ENCODE data around the gene OR1J1.
A peak's percentile ranks its signal among the peaks of the same experiment; 100 is the strongest.

The OR1J1 gene, protein sequence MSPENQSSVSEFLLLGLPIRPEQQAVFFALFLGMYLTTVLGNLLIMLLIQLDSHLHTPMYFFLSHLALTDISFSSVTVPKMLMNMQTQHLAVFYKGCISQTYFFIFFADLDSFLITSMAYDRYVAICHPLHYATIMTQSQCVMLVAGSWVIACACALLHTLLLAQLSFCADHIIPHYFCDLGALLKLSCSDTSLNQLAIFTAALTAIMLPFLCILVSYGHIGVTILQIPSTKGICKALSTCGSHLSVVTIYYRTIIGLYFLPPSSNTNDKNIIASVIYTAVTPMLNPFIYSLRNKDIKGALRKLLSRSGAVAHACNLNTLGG

GRCh38 chr9:122477826-122478225 lies at the start of gene OR1J1:
OR1J1 (minus strand) TSS chr9:122477926; CDS start chr9:122477926, 0 bp downstream.
- DNase-seq = no peak

DNA sequence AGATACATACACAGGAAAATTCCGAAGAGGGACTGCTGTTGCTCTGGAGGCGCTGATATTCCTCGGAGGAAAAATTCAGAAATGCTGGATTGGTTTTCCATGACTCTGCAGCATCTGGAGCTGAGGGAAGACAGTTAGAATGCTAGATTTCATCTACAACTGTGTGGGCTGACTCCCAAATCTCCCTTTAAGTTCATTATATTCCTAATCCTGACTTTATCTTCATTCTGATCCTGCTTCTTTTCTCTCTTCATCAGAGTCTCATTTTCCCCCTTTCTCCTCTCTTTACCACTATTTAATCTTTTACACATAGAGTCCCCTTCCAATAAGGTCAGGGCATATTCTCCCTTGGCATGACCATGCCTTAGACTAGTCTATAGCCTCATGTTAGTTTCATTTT lies 49.5 kb upstream of the OR1J1 start, which contains the start of gene OR1N1:
OR1N1 (minus strand) TSS at position 101 of the 400 bp plus-strand sequence; CDS start at position 101, 0 bp downstream.
- DNase-seq = no peak

- DNase-seq = no peak
These were observed 48.9 kb upstream of the OR1J1 start for GRCh38 chr9:122526602-122527001.

DNA sequence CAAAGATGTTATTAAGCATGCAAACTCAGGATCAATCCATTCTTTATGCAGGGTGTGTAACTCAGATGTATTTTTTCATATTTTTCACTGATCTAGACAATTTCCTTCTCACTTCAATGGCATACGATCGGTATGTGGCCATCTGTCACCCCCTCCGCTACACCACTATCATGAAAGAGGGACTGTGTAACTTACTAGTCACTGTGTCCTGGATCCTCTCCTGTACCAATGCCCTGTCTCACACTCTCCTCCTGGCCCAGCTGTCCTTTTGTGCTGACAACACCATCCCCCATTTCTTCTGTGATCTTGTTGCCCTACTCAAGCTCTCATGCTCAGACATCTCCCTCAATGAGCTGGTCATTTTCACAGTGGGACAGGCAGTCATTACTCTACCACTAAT lies 41.6 kb upstream of the OR1J1 start:
- no peak for DNase-seq

GRCh38 chr9:122518841-122519240 lies 41.1 kb upstream of the OR1J1 start, which contains the start of gene OR1J4:
OR1J4 (plus strand) TSS chr9:122519141; CDS start chr9:122519141, 0 bp downstream.
- DNase-seq = no peak

DNA sequence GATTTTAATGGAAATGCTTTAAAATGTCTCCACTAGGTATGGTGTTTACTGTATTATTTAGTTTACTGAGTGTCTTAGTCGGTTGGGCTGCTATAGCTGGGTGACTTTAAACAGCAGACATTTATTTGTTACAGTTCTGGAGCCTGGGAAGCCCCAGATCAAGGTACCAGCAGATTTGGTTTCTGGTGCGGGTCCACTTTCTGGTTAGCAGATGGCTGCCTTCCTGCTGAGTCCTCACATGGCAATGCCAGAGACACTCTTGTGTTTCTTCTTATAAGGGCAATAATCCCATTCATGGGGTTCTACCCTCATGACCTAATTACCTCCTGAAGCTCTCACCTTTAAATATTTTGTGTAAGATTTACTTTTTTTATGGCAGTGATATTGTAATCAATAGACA lies 40.5 kb upstream of the OR1J1 start:
- no peak for DNase-seq

- no peak for DNase-seq
These were observed 32.8 kb upstream of the OR1J1 start, which contains the start of gene OR1J2 for GRCh38 chr9:122510502-122510901. OR1J2 (plus strand) TSS chr9:122510802; CDS start chr9:122510802, 0 bp downstream.

DNA sequence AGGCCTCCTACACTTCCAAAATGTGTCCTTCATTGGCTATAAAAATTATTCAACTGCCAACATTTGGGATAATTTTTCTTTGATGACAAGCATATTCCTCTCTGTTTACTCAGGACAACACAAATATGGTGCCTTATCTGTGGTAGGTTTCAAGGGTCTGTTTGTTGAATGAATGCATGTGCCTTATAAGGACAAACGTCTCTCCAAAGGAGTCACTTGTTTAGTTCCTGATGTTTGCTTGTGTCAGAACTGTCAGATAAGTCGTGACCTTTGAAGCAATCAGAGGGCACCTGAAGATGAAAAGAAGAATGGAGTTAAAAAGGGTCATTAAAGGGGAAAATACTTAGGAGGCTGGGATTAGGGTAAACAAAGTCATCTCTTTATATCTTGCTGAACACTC lies 29.2 kb upstream of the OR1J1 start:
- no peak for DNase-seq

DNA sequence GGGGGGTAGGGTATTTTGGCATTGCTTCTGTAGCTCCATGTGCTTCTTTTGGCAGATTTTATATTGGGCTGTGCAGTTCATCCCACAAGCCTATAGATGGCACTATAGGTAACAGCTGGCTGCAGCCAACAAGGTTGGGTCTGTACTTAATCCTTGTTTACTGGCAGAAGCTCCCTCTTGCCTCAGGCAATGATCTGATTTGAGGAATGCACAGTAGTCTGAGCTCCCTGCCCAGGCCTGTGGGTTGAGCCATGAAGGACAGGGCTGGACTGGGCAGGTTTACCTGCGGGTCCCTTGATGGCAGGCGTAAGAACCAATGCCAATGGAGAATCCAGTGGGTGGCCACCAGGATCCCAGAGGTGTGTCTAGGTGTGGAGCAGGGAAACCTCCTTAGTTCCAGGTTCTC lies 21.2 kb upstream of the OR1J1 start:
- DNase-seq = peak; percentile 39

- DNase-seq = no peak
These were observed 1.3 kb upstream of the OR1J1 start for GRCh38 chr9:122479062-122479461.

DNA sequence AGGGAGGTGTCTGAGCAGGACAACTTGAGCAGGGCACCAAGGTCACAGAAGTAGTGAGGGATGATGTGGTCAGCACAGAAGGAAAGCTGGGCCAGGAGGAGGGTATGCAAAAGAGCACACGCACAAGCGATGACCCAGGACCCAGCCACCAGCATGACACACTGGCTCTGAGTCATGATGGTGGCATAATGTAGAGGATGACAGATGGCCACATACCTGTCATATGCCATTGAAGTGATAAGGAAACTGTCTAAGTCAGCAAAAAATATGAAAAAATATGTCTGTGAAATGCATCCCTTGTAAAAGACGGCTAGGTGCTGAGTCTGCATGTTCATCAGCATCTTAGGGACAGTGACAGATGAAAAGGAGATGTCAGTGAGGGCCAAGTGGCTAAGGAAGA lies 380 bp downstream of the OR1J1 start:
- no peak for DNase-seq

DNA sequence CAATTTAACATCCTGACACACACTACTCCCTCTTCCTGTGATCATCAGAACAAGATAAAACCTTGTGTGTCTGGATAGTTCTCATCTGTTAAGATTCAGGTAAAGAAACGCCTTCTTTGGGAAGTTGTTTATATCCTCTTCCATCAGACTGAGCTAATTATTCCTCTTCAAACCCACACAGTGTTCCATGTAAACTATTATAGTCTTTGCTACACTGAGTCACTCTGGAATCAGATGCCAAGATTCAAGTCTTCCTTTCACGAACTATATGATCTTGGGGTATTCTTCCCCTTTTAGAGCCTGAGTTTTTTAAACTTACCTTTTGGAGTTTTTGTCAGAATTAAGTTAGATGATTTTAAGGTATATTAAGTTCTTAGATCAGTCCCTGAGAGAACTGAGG lies 2.0 kb downstream of the OR1J1 start:
- no peak for DNase-seq

- no peak for DNase-seq
These were observed 3.2 kb downstream of the OR1J1 start for GRCh38 chr9:122474561-122474960.

GRCh38 chr9:122468735-122469134 lies 9.0 kb downstream of the OR1J1 start:
- no peak for DNase-seq

- DNase-seq = no peak
These were observed 11.3 kb downstream of the OR1J1 start for GRCh38 chr9:122466456-122466855.

DNA sequence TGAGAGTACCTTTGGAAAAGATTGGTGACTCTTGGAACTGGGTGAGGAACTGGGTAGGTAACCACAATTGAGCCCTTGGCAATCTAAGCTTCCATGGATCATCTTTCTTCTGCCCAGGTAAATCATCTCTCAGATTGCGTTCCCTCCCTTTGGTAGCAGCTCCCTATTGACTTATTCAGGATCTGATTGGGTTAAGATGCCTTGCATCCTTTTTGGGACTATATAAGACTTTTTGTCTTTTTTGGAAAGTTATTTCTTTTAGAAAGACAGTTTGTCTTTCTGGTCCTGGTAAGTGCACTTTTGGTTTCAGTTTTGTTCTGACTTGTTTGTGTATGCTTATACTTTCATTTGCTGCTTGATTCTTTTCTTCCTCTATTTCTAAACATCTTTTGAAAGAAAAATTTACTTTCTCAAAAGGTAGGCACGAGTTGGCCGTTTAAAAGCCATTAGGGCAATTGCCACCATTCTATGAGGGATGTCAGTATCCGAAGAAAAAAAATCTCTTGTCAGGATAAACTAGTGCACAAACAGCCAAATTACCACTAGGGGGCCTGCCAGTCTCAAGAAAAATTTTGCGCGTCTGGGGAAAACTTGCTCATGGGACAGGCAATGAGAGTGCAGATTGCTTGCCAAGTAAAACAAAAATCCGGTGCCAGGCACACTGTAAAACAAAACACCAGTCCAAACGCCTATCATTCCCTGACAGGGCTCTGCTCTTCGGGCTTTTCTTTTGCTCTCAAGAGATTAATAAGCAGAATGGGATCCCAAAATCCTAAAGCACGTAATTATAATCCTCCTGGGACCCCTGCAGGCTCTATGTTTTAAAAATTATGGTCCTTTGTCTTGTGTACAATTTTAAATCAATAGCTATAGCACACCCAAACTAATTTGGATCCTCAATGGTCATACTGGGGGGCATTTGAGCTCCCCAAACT lies 12.8 kb downstream of the OR1J1 start:
- peak; percentile 78 for DNase-seq

- DNase-seq = peak; percentile 15
These were observed 13.7 kb downstream of the OR1J1 start for GRCh38 chr9:122463828-122464632.

GRCh38 chr9:122457787-122458186 lies 19.9 kb downstream of the OR1J1 start:
- DNase-seq = no peak

DNA sequence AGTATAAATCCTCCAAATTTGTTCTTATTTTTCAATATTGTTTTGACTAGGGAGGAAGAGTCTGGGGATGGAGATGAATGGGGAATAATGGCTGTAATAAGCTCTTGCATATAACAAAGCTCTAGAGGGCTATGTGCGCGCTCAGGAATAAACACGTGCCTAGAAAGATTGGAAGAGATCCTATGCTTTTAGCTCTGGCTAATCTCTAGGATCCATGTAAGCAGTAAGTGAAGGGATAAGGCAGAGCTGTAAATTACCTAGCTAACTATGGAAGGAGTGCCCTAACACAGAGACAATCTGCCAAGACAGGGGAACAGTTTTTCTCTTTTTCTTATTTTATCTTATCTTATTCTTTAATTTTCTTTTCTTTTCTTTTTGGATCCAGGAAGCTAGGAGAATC lies 21.6 kb downstream of the OR1J1 start:
- DNase-seq = no peak

DNA sequence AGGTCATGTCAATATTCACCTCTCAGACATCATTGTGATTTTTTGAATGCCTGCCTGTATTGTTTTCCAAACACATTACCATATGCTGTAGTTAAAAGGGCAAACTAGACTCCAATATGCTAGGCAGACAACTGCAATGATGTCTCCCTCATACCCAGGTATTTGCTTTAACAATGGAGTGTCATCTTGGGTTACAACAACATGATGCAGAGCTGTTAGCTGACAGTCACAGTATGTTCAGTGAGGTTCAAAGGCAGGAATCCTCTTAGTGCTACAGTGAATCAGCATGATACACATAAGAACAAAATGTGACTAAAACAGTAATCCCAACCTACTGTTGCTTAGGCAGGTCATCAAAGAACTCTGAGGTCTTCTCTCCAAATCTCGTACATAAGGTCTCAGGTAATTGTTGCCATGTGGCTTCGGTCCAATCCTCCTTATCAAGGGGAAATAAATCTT lies 24.0 kb downstream of the OR1J1 start:
- DNase-seq = no peak

DNA sequence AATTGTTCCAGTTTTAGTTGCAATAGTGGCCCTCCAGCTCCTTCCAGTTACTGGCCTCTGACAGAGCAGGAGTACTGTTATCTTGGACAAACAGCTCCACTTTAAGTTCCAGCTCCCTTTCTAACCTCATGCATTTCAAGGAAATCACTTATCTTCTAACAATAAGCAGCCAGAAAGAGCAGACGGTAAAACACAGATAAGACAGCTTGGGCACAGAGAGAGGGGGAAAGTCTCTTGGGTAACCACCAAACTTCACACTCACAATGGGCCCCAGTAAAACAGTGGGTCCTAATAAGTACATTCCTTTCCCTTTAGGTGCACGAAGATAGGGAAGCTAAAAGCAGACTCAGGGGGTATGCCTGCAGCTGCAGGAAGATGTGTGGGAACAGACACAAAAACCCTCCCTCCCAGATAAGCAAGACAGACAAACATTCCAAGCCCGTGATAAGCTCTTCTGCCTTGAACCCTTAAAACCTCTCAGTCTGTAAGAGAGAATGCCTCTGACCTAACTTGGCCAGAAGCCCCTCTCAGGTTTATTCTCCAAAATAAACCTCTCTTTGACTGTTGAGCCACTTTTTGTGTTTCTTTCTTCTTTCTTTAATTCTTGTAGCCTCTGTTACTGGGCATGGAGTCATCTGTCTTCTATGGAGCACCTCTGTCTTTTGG lies 30.8 kb downstream of the OR1J1 start:
- no peak for DNase-seq

- no peak for DNase-seq
These were observed 32.5 kb downstream of the OR1J1 start for GRCh38 chr9:122445155-122445749.

Data from CD4-positive, alpha-beta T cell treated with Interleukin-17A for 1 hour (primary cell).